AG04450 (cell line): ENCODE measurements around the gene GPR148. TPM values are rescaled to one million over a fixed set of nuclear protein-coding genes. Genes with fewer than 3 reads are reported as not detected.
"Not testable (repeated sequence)": the region's sequence is repeated elsewhere in the genome, so short reads cannot be mapped to it uniquely, and the experiment has no call there.

Source experiments
- CTCF ChIA-PET: fragments of 300-600, 350-600 bp; formaldehyde crosslinking; extraction: SDS; loops from one replicate; lab custom pipeline; 2022; ENCODE audit warnings: antibody characterized with exemption, inconsistent platforms; lab: Charles Lee
- POLR2A ChIA-PET: fragments of 350-600 bp; formaldehyde crosslinking; extraction: SDS; loops from one replicate; lab custom pipeline; 2021; ENCODE audit warnings: antibody characterized with exemption, inconsistent platforms; lab: Yijun Ruan, JAX
- DNase-seq: peaks from one replicate; pipeline ENCODE4 v3.0.0-alpha.2; 2011; ENCODE audit warnings: low read depth, low spot score
- H3K27ac ChIP-seq: one replicate; pipeline ENCODE4 v1.5.1; 2012; ENCODE audit warnings: low read depth, low read length, control low read depth
- H3K27me3 ChIP-seq: one replicate; pipeline ENCODE4 v1.6.0; 2012; ENCODE audit warnings: low read length; ENCODE audit not compliant: control insufficient read depth, insufficient read depth
- H3K4me3 ChIP-seq: 2 replicates; pipeline ENCODE4 v1.5.1; 2011; ENCODE audit warnings: mild to moderate bottlenecking, low read depth, low read length, control low read depth
- H3K9me3 ChIP-seq: 2 replicates; pipeline ENCODE4 v1.5.1; 2012; ENCODE audit warnings: low read length; ENCODE audit not compliant: control insufficient read depth, insufficient read depth
- polyA plus RNA-seq: library from polyadenylated mRNA; depleted of rRNA; stranded (reverse); fragments of >200 nt; gene quantifications from 2 replicates; pipeline ENCODE4 v1.2.3, GENCODE V29; 2011
- TF ChIP-seq, protein P1 (sequence below): IDR thresholded peaks from 2 replicates; pipeline ENCODE4 v1.5.1; 2011; ENCODE audit warnings: low read depth, low read length, control low read depth, inconsistent platforms

Gene GPR148
- polyA plus RNA-seq, 1 experiment = not detected

DNA sequence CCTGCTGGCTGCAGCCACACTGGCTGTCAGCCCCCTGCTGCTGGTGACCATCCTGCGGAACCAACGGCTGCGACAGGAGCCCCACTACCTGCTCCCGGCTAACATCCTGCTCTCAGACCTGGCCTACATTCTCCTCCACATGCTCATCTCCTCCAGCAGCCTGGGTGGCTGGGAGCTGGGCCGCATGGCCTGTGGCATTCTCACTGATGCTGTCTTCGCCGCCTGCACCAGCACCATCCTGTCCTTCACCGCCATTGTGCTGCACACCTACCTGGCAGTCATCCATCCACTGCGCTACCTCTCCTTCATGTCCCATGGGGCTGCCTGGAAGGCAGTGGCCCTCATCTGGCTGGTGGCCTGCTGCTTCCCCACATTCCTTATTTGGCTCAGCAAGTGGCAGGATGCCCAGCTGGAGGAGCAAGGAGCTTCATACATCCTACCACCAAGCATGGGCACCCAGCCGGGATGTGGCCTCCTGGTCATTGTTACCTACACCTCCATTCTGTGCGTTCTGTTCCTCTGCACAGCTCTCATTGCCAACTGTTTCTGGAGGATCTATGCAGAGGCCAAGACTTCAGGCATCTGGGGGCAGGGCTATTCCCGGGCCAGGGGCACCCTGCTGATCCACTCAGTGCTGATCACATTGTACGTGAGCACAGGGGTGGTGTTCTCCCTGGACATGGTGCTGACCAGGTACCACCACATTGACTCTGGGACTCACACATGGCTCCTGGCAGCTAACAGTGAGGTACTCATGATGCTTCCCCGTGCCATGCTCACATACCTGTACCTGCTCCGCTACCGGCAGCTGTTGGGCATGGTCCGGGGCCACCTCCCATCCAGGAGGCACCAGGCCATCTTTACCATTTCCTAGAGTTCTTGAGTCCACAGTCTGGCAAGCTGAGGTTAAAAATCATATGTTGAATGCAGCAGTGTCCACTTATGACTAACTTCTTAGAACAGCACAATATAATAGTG is 741 bp downstream of the GPR148 start:
- ChIA-PET POLR2A (no interaction called here), CTCF (no interaction called here)
- TF ChIP-seq, protein P1, sequence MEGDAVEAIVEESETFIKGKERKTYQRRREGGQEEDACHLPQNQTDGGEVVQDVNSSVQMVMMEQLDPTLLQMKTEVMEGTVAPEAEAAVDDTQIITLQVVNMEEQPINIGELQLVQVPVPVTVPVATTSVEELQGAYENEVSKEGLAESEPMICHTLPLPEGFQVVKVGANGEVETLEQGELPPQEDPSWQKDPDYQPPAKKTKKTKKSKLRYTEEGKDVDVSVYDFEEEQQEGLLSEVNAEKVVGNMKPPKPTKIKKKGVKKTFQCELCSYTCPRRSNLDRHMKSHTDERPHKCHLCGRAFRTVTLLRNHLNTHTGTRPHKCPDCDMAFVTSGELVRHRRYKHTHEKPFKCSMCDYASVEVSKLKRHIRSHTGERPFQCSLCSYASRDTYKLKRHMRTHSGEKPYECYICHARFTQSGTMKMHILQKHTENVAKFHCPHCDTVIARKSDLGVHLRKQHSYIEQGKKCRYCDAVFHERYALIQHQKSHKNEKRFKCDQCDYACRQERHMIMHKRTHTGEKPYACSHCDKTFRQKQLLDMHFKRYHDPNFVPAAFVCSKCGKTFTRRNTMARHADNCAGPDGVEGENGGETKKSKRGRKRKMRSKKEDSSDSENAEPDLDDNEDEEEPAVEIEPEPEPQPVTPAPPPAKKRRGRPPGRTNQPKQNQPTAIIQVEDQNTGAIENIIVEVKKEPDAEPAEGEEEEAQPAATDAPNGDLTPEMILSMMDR = no peak
- no peak for DNase-seq
- Histone ChIP-seq H3K9me3 (peaks cover 4% of the 10 kb centered on the region), H3K4me3 (no peak overlapping the region), H3K27ac (no peak overlapping the region), H3K27me3 (no peaks in the 10 kb centered on the region)

DNA sequence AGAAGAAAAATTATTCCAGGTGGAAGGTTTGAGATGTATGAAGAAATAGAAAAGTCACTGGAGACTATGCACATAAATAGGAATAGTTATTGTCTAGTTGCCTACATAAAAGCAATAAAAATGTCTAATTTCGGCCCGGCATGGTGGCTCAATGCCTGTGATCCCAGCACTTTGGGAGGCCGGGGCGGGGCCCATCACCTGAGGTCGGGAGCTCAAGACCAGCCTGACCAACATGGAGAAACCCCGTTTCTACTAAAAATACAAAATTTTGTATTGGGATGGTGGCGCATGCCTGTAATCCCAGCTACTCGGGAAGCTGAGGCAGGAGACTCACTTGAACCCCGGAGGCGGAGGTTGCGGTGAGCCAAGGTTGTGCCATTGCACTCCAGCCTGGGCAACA is 3.4 kb downstream of the GPR148 start:
- CTCF ChIA-PET, H3K9me3 ChIP-seq, POLR2A ChIA-PET, DNase-seq, H3K4me3 ChIP-seq, H3K27ac ChIP-seq, H3K27me3 ChIP-seq: not testable (repeated sequence)

DNA sequence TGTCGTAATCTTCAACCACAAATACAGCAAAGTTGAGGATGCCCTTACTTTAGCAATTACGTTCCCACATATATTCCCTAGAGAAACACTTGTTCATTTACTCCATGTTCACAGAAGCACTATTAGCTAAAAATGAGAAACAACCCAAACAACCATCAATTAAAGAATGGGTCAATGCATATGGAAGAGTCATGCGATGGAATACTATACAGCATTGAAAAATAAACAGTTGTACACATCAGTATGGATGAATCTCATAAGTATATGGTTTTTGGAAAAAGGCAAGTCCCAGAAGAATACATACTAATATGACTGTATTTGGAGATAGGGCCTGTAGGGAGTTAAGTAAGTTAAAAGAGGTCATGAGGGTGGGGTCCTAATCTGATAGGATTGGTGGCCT is 6.3 kb downstream of the GPR148 start:
- DNase-seq = no peak
- POLR2A ChIA-PET = no interaction called here
- TF ChIP-seq, protein P1 = no peak
- peaks cover 3% of the 10 kb centered on the region; the same call in 1 of the 2 replicates for H3K9me3 ChIP-seq
- CTCF ChIA-PET = no interaction called here
- H3K27ac ChIP-seq = no peak overlapping the region
- H3K4me3 ChIP-seq = no peak overlapping the region
- H3K27me3 ChIP-seq = no peaks in the 10 kb centered on the region

DNA sequence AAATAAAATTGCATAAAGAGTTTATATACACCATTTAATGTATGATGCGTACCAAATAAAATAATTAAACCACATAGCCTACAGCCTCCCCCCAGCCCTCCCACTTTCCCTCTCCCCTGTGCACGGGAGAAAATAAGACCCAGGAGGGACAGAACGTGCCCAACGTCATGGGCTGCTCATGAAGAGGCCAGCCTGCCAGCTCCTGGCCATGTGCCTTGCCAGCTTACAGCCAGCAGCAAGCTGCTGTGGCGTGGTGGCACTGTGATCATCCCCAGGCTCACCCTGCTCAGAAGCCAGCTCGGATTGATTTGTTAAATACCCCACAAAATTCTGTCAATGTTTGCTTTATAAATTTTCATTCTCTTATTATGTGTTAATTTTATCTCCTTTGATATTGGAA is 7.6 kb downstream of the GPR148 start:
- H3K27ac ChIP-seq = no peak overlapping the region
- H3K27me3 ChIP-seq = no peaks in the 10 kb centered on the region
- CTCF ChIA-PET = no interaction called here
- no peak overlapping the region for H3K4me3 ChIP-seq
- DNase-seq = no peak
- H3K9me3 ChIP-seq = peaks cover 3% of the 10 kb centered on the region; the same call in 1 of the 2 replicates
- POLR2A ChIA-PET = no interaction called here
- TF ChIP-seq, protein P1 = no peak

DNA sequence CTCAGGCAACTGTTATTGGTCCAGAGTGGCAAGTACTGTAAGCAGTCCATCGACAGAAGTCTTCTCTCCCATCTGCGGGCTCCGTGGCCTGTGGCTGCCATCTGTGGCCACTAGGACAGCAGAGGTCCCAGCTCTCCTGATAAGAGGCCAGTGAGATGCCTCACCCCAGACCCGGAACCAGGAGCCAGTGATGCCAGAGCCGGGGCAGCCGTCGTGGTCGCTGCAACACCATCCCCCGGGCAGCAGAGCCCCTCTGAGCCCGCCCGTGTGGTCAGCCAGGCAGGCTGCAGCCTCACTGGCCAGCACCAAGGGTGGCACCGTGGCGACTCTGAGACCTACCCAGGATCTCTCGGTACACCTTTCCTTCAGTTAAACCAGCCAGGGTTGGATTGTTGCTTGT is 8.7 kb downstream of the GPR148 start:
- ChIA-PET CTCF (no interaction called here), POLR2A (no interaction called here)

More for the DNA sequence above, 8.7 kb downstream of the GPR148 start:
- H3K27me3 ChIP-seq = no peaks in the 10 kb centered on the region
- H3K9me3 ChIP-seq = peaks cover 3% of the 10 kb centered on the region; the same call in 1 of the 2 replicates
- no peak overlapping the region for H3K27ac ChIP-seq
- TF ChIP-seq, protein P1 = no peak
- no peak for DNase-seq
- no peak overlapping the region for H3K4me3 ChIP-seq
